ELF-1 (cell line): ENCODE results near the gene ABHD16A.
"Not testable (repeated sequence)": the region's sequence is repeated elsewhere in the genome, so short reads cannot be mapped to it uniquely, and the experiment has no call there.

Source experiments
- DNase-seq: peaks from one replicate; pipeline ENCODE4 v3.0.0-alpha.2; 2016; ENCODE audit warnings: low read depth, low spot score

ABHD16A gene

GRCh38 chr6:31715022-31715958, 12.2 kb upstream of the ABHD16A start, which contains the start of gene LY6G6D:
Gene LY6G6D (plus strand): TSS chr6:31715348. CDS start chr6:31715356, 8 bp downstream.
- peak; percentile 18 for DNase-seq

GRCh38 chr6:31713991-31714684, 11.0 kb upstream of the ABHD16A start:
- DNase-seq = peak; percentile 80

GRCh38 chr6:31713465-31713864, 10.3 kb upstream of the ABHD16A start:
- no peak for DNase-seq

- no peak for DNase-seq
These were observed 9.2 kb upstream of the ABHD16A start for GRCh38 chr6:31712296-31712695.

- no peak for DNase-seq
These were observed 8.1 kb upstream of the ABHD16A start for GRCh38 chr6:31711233-31711632.

- DNase-seq = no peak
These were observed 7.5 kb upstream of the ABHD16A start for GRCh38 chr6:31710523-31711219.

- not testable (repeated sequence) for DNase-seq
These were observed 6.0 kb upstream of the ABHD16A start for GRCh38 chr6:31709157-31709556.

GRCh38 chr6:31708224-31708623, 5.1 kb upstream of the ABHD16A start:
- DNase-seq = no peak

GRCh38 chr6:31707701-31708100, 4.6 kb upstream of the ABHD16A start:
- no peak for DNase-seq

GRCh38 chr6:31706599-31706998, 3.5 kb upstream of the ABHD16A start, which contains the start of gene LY6G6F:
Gene LY6G6F (plus strand): TSS chr6:31706866. CDS start chr6:31706907, 41 bp downstream.
- DNase-seq = no peak

GRCh38 chr6:31705931-31706330, 2.8 kb upstream of the ABHD16A start:
- DNase-seq = no peak

- no peak for DNase-seq
These were observed 712 bp downstream of the ABHD16A start for GRCh38 chr6:31702405-31702818.

- DNase-seq = no peak
These were observed 1.3 kb downstream of the ABHD16A start for GRCh38 chr6:31701666-31702404.

- no peak for DNase-seq
These were observed 2.3 kb downstream of the ABHD16A start for GRCh38 chr6:31700740-31701401.

GRCh38 chr6:31697555-31697954, 5.6 kb downstream of the ABHD16A start:
- DNase-seq = no peak

- no peak for DNase-seq
These were observed 9.6 kb downstream of the ABHD16A start for GRCh38 chr6:31693535-31693934.

- no peak for DNase-seq
These were observed 10.2 kb downstream of the ABHD16A start for GRCh38 chr6:31692886-31693285.

GRCh38 chr6:31692353-31692752, 10.8 kb downstream of the ABHD16A start:
- no peak for DNase-seq

- no peak for DNase-seq
These were observed 11.5 kb downstream of the ABHD16A start for GRCh38 chr6:31691564-31692108.

- no peak for DNase-seq
These were observed 12.1 kb downstream of the ABHD16A start for GRCh38 chr6:31691078-31691463.
